Retinal pigment epithelial cell (primary cell): ENCODE results near the gene RPS15.

ENCODE experiments used
- DNase-seq: peaks from one replicate; pipeline ENCODE4 v3.0.0-alpha.2; 2010; ENCODE audit warnings: low read depth
- H3K4me3 ChIP-seq: 2 replicates; pipeline ENCODE4 v1.5.1; 2011; ENCODE audit warnings: mild to moderate bottlenecking, low read length, control low read depth, moderate library complexity
- CTCF ChIP-seq: conservative IDR thresholded peaks from 2 replicates; pipeline ENCODE4 v1.5.1; 2011; ENCODE audit warnings: low read depth, low read length, control low read depth, inconsistent platforms

RPS15 gene

GRCh38 chr19:1457892-1458291, 19.7 kb downstream of the RPS15 start:
- TF ChIP-seq CTCF: no peak
- no peak overlapping the region for H3K4me3 ChIP-seq
- DNase-seq: no peak

GRCh38 chr19:1459479-1459878, 21.3 kb downstream of the RPS15 start:
- no peak for TF ChIP-seq CTCF
- H3K4me3 ChIP-seq: no peak overlapping the region
- no peak for DNase-seq

GRCh38 chr19:1460033-1460995, 22.1 kb downstream of the RPS15 start:
- DNase-seq: no peak
- TF ChIP-seq CTCF: no peak
- no peak overlapping the region for H3K4me3 ChIP-seq

GRCh38 chr19:1461862-1462261, 23.7 kb downstream of the RPS15 start:
- no peak for TF ChIP-seq CTCF

GRCh38 chr19:1465191-1466016, 27.2 kb downstream of the RPS15 start:
- peak; percentile 36 for TF ChIP-seq CTCF
- DNase-seq: no peak

More at GRCh38 chr19:1461862-1462261, 23.7 kb downstream of the RPS15 start:
- no peak for DNase-seq
- no peak overlapping the region for H3K4me3 ChIP-seq

GRCh38 chr19:1466018-1466460, 27.8 kb downstream of the RPS15 start:
- H3K4me3 ChIP-seq: no peak overlapping the region
- DNase-seq: no peak
- no peak for TF ChIP-seq CTCF

More at GRCh38 chr19:1465191-1466016, 27.2 kb downstream of the RPS15 start:
- H3K4me3 ChIP-seq: no peak overlapping the region
